Hepatocyte (in vitro differentiated cells): Measurements from ENCODE around the gene GRIK2. TPM values are rescaled to one million over a fixed set of nuclear protein-coding genes. Genes with fewer than 3 reads are reported as not detected.

ENCODE experiments used
- DNase-seq: peaks from one replicate; pipeline ENCODE4 v3.0.0-alpha.2; 2016; ENCODE audit warnings: low spot score
- H2AFZ ChIP-seq: fragments of 200-600 bp; sonication (generic); 2 replicates; pipeline ENCODE4 v1.6.0; 2016; ENCODE audit warnings: antibody characterized with exemption, mild to moderate bottlenecking
- H3K27ac ChIP-seq: fragments of 200-600 bp; sonication (generic); 2 replicates; pipeline ENCODE4 v1.5.1; 2016; ENCODE audit warnings: mild to moderate bottlenecking
- H3K27me3 ChIP-seq: fragments of 200-600 bp; sonication (generic); 2 replicates; pipeline ENCODE4 v1.6.1; 2016
- H3K36me3 ChIP-seq: fragments of 200-600 bp; sonication (generic); replicated peaks from 2 replicates; pipeline ENCODE4 v1.5.1; 2016; ENCODE audit warnings: low read depth; ENCODE audit not compliant: insufficient read depth
- H3K4me1 ChIP-seq: fragments of 200-600 bp; sonication (generic); 2 replicates; pipeline ENCODE4 v1.5.1; 2016; ENCODE audit warnings: mild to moderate bottlenecking, moderate library complexity; ENCODE audit not compliant: insufficient read depth
- H3K4me2 ChIP-seq: fragments of 200-600 bp; sonication (generic); 2 replicates; pipeline ENCODE4 v1.6.0; 2016
- H3K4me3 ChIP-seq: fragments of 200-600 bp; sonication (generic); 2 replicates; pipeline ENCODE4 v1.5.1; 2016; ENCODE audit warnings: mild to moderate bottlenecking
- H3K79me2 ChIP-seq: fragments of 200-600 bp; sonication (generic); 2 replicates; pipeline ENCODE4 v1.6.0; 2017; ENCODE audit warnings: mild to moderate bottlenecking
- H3K9me2 ChIP-seq: fragments of 200-600 bp; sonication (generic); replicated peaks from 2 replicates; pipeline ENCODE4 v1.6.0; 2017; ENCODE audit warnings: mild to moderate bottlenecking; ENCODE audit not compliant: insufficient read depth
- H3K9me3 ChIP-seq: fragments of 200-600 bp; sonication (generic); 2 replicates; pipeline ENCODE4 v1.5.1; 2016; ENCODE audit warnings: low read depth, mild to moderate bottlenecking
- H4K20me1 ChIP-seq: fragments of 200-600 bp; sonication (generic); 2 replicates; pipeline ENCODE4 v1.6.0; 2016; ENCODE audit warnings: mild to moderate bottlenecking; ENCODE audit not compliant: insufficient read depth, poor library complexity, severe bottlenecking
- CTCF ChIP-seq: fragments of 200-600 bp; sonication (generic); IDR thresholded peaks from 2 replicates; pipeline ENCODE4 v1.5.1; 2016; ENCODE audit warnings: antibody characterized with exemption, mild to moderate bottlenecking; ENCODE audit not compliant: poor library complexity
- EZH2 ChIP-seq: fragments of 200-600 bp; sonication (generic); IDR thresholded peaks from 2 replicates; pipeline ENCODE4 v1.6.1; 2016; ENCODE audit warnings: antibody characterized with exemption, mild to moderate bottlenecking, borderline replicate concordance
- EZH2phosphoT487 ChIP-seq: fragments of 200-600 bp; sonication (generic); IDR thresholded peaks from one replicate; pipeline ENCODE4 v1.6.1; 2018; ENCODE audit warnings: antibody characterized with exemption, mild to moderate bottlenecking, low read depth, moderate library complexity; ENCODE audit not compliant: unreplicated experiment, severe bottlenecking
- WGBS: methylation state at CpG from one replicate; pipeline ENCODE4 v1.1.6; 2016; ENCODE audit warnings: low lambda C conversion rate; ENCODE audit errors: missing lambda C conversion rate; 5-methylcytosine and 5-hydroxymethylcytosine counted together
- polyA plus RNA-seq: library from polyadenylated mRNA; unstranded; fragments of >200 nt; fragmentation: Nextera tagmentation; extraction: Ambion mirVana; gene quantifications from 2 replicates; pipeline ENCODE4 v1.2.1, GENCODE V29; 2016
- total RNA-seq: library from RNA; depleted of rRNA; stranded (reverse); fragments of >200 nt; gene quantifications from 2 replicates; pipeline ENCODE4 v1.2.3, GENCODE V29; 2014

The GRIK2 gene
- total and polyA plus RNA-seq, 2 experiments from 2014 or later: 5.8 to 6.2 TPM

- H3K4me1 ChIP-seq: no peaks in the 10 kb centered on the region
- H3K79me2 ChIP-seq: no peaks in the 10 kb centered on the region
- H3K27ac ChIP-seq: no peak overlapping the region
- WGBS: 90% methylated on average over 4 of the region's 4 CpGs
- H3K27me3 ChIP-seq: no peaks in the 10 kb centered on the region
- H3K9me2 ChIP-seq: no peaks in the 10 kb centered on the region
- H2AFZ ChIP-seq: no peak overlapping the region
- H3K4me3 ChIP-seq: no peak overlapping the region
- H3K36me3 ChIP-seq: no peaks in the 10 kb centered on the region
- no peak overlapping the region for H3K4me2 ChIP-seq
- TF ChIP-seq EZH2 (no peak), EZH2phosphoT487 (no peak), CTCF (no peak)
- no peaks in the 10 kb centered on the region for H3K9me3 ChIP-seq
- H4K20me1 ChIP-seq: no peaks in the 10 kb centered on the region
- DNase-seq: no peak
These were observed 156.9 kb downstream of the GRIK2 start for GRCh38 chr6:101550451-101550850.

- 85% methylated on average over 1 of the region's 1 CpG for WGBS
- Histone ChIP-seq H2AFZ (no peak overlapping the region), H3K4me1 (no peaks in the 10 kb centered on the region), H3K79me2 (no peaks in the 10 kb centered on the region), H3K4me3 (no peak overlapping the region), H3K27ac (no peak overlapping the region), H3K36me3 (no peaks in the 10 kb centered on the region), H3K4me2 (no peak overlapping the region), H3K27me3 (no peaks in the 10 kb centered on the region), H3K9me2 (no peaks in the 10 kb centered on the region), H4K20me1 (no peaks in the 10 kb centered on the region), H3K9me3 (no peaks in the 10 kb centered on the region)
- no peak for DNase-seq
- TF ChIP-seq CTCF: no peak
- TF ChIP-seq EZH2phosphoT487: no peak
- TF ChIP-seq EZH2: no peak
These were observed 160.7 kb downstream of the GRIK2 start for GRCh38 chr6:101554231-101554630.

- Histone ChIP-seq H3K27me3 (no peaks in the 10 kb centered on the region), H3K4me2 (no peak overlapping the region), H3K79me2 (no peaks in the 10 kb centered on the region), H4K20me1 (no peaks in the 10 kb centered on the region), H3K4me1 (no peaks in the 10 kb centered on the region), H3K9me3 (no peaks in the 10 kb centered on the region), H3K27ac (no peak overlapping the region), H3K4me3 (no peak overlapping the region), H2AFZ (no peak overlapping the region), H3K36me3 (no peaks in the 10 kb centered on the region), H3K9me2 (no peaks in the 10 kb centered on the region)
- TF ChIP-seq CTCF: no peak
- TF ChIP-seq EZH2: no peak
- TF ChIP-seq EZH2phosphoT487: no peak
- no peak for DNase-seq
- 83% methylated on average over 2 of the region's 2 CpGs for WGBS
These were observed 165.2 kb downstream of the GRIK2 start for GRCh38 chr6:101558712-101559111.

GRCh38 chr6:101572627-101573026 lies 179.1 kb downstream of the GRIK2 start:
- no peak for DNase-seq
- Histone ChIP-seq H3K9me2 (no peaks in the 10 kb centered on the region), H3K79me2 (no peaks in the 10 kb centered on the region), H3K4me1 (no peaks in the 10 kb centered on the region), H3K4me3 (no peak overlapping the region), H3K27me3 (no peaks in the 10 kb centered on the region), H3K4me2 (no peak overlapping the region), H3K36me3 (no peaks in the 10 kb centered on the region), H3K9me3 (no peaks in the 10 kb centered on the region), H3K27ac (no peak overlapping the region), H4K20me1 (no peaks in the 10 kb centered on the region), H2AFZ (no peak overlapping the region)
- WGBS: 93% methylated on average over 4 of the region's 4 CpGs
- no peak for TF ChIP-seq EZH2
- TF ChIP-seq CTCF: no peak
- TF ChIP-seq EZH2phosphoT487: no peak
